HepG2 (cell line): ENCODE data around the gene SMARCC1. TPM values are rescaled to one million over a fixed set of nuclear protein-coding genes. Genes with fewer than 3 reads are reported as not detected.

ENCODE experiments used
- ELF1 ChIP-seq: sonication (generic); formaldehyde crosslinking; IDR thresholded peaks from 2 replicates; pipeline ENCODE4 v1.4.0; 2020; ENCODE audit warnings: missing genetic modification reagents
- ELF3 ChIP-seq: IDR thresholded peaks from 2 replicates; pipeline ENCODE4 v1.6.1; 2016; ENCODE audit warnings: missing genetic modification reagents, missing compliant biosample characterization
- FOXK1 ChIP-seq: sonication (generic); formaldehyde crosslinking; IDR thresholded peaks from 2 replicates; pipeline ENCODE4 v1.4.0; 2020; ENCODE audit warnings: low read depth, missing genetic modification reagents, borderline replicate concordance
- KLF6 ChIP-seq: IDR thresholded peaks from 2 replicates; pipeline ENCODE4 v1.8.0; 2016; ENCODE audit warnings: missing biosample characterization, missing genetic modification reagents
- NRL ChIP-seq: sonication (generic); formaldehyde crosslinking; IDR thresholded peaks from 2 replicates; pipeline ENCODE4 v1.5.0; 2020; ENCODE audit warnings: missing genetic modification reagents, mild to moderate bottlenecking, moderate library complexity, borderline replicate concordance
- PRDM15 ChIP-seq: sonication (generic); formaldehyde crosslinking; IDR thresholded peaks from 2 replicates; pipeline ENCODE4 v1.4.0; 2020; ENCODE audit warnings: missing genetic modification reagents
- SP1 ChIP-seq, 2 experiments: fragments of 450-650 bp in 1 of 2; sonication (generic) in 1 of 2; formaldehyde crosslinking in 1 of 2; IDR thresholded peaks; 2 replicates each; pipeline versions ENCODE4 v1.4.0 to v1.6.1; 2016 to 2020; ENCODE audit warnings: missing genetic modification reagents in 1 of 2
- SP4 ChIP-seq: sonication (generic); formaldehyde crosslinking; IDR thresholded peaks from 2 replicates; pipeline ENCODE4 v1.8.1; 2023; ENCODE audit warnings: mild to moderate bottlenecking, missing genetic modification reagents
- TCF12 ChIP-seq, 2 experiments: fragments of 450-650 bp in 1 of 2; sonication (generic) in 1 of 2; formaldehyde crosslinking in 1 of 2; IDR thresholded peaks; 2 replicates each; pipeline versions ENCODE4 v1.6.1 to v1.8.0; 2017 to 2022; ENCODE audit warnings: antibody characterized with exemption in 1 of 2, mild to moderate bottlenecking in 1 of 2, missing genetic modification reagents in 1 of 2, moderate library complexity in 1 of 2
- TFDP1 ChIP-seq: IDR thresholded peaks from 2 replicates; pipeline ENCODE4 v1.6.1; 2016; ENCODE audit warnings: missing compliant biosample characterization, missing genetic modification reagents, borderline replicate concordance
- TRIM24 ChIP-seq: sonication (generic); formaldehyde crosslinking; IDR thresholded peaks from 2 replicates; pipeline ENCODE4 v1.8.0; 2022; ENCODE audit warnings: mild to moderate bottlenecking, missing genetic modification reagents
- ZEB1 ChIP-seq: IDR thresholded peaks from 2 replicates; pipeline ENCODE4 v1.6.1; 2012; ENCODE audit warnings: mild to moderate bottlenecking, low read depth, inconsistent platforms; ENCODE audit not compliant: insufficient replicate concordance
- ZFX ChIP-seq: sonication (generic); formaldehyde crosslinking; IDR thresholded peaks from 2 replicates; pipeline ENCODE4 v1.4.0; 2020; ENCODE audit warnings: mild to moderate bottlenecking, low read depth, missing genetic modification reagents, moderate library complexity
- ZKSCAN1 ChIP-seq: fragments of 150-350 bp; IDR thresholded peaks from 2 replicates; pipeline ENCODE4 v1.6.1; 2014; ENCODE audit warnings: low read length
- ZNF510 ChIP-seq: sonication (generic); formaldehyde crosslinking; IDR thresholded peaks from 2 replicates; pipeline ENCODE4 v1.4.0; 2020; ENCODE audit warnings: low read depth, mild to moderate bottlenecking, missing genetic modification reagents
- ZNF562 ChIP-seq: sonication (generic); formaldehyde crosslinking; IDR thresholded peaks from 2 replicates; pipeline ENCODE4 v1.8.0; 2022; ENCODE audit warnings: missing genetic modification reagents, borderline replicate concordance
- ZNF674 ChIP-seq: sonication (generic); formaldehyde crosslinking; IDR thresholded peaks from 2 replicates; pipeline ENCODE4 v1.5.0; 2020; ENCODE audit warnings: low read depth, mild to moderate bottlenecking, missing genetic modification reagents
- ZNF703 ChIP-seq: sonication (generic); formaldehyde crosslinking; IDR thresholded peaks from 2 replicates; pipeline ENCODE4 v1.5.1; 2020; ENCODE audit warnings: missing genetic modification reagents, mild to moderate bottlenecking, moderate library complexity, borderline replicate concordance
- ZSCAN9 ChIP-seq: IDR thresholded peaks from 2 replicates; pipeline ENCODE4 v1.6.1; 2016; ENCODE audit warnings: borderline replicate concordance
- polyA plus RNA-seq, 8 experiments: library from polyadenylated mRNA; depleted of rRNA in 3 of 8; stranded (reverse) in 7 of 8; unstranded in 1 of 8; fragments of >200 nt; fragmentation: Illumina TruSeq in 4 of 8; extraction: Trizol in 4 of 8; gene quantifications; 2 replicates each; pipeline versions ENCODE4 v1.2.1 to v1.2.3, GENCODE V29; 2011 to 2016; ENCODE audit warnings: low read depth in 4 of 8, missing spikeins in 1 of 8, mixed read lengths in 1 of 8; ENCODE audit not compliant: insufficient read depth in 1 of 8
- total RNA-seq, 5 experiments: library from RNA; depleted of rRNA; stranded (reverse); fragments of >200 nt; fragmentation: Illumina TruSeq; extraction: Trizol; gene quantifications; 2 replicates each; pipeline ENCODE4 v1.2.3, GENCODE V29; 2016; ENCODE audit warnings: low read depth in 1 of 5
- TF ChIP-seq, protein P1 (sequence below): sonication (generic); formaldehyde crosslinking; IDR thresholded peaks from 2 replicates; pipeline ENCODE4 v1.8.0; 2022; ENCODE audit warnings: mild to moderate bottlenecking, missing genetic modification reagents, moderate library complexity
- TF ChIP-seq, protein P2 (sequence below): sonication (generic); formaldehyde crosslinking; IDR thresholded peaks from 2 replicates; pipeline ENCODE4 v1.8.0; 2022; ENCODE audit warnings: mild to moderate bottlenecking, missing genetic modification reagents, moderate library complexity
- TF ChIP-seq, protein P3 (sequence below): sonication (generic); formaldehyde crosslinking; IDR thresholded peaks from 2 replicates; pipeline ENCODE4 v1.5.1; 2020; ENCODE audit warnings: missing genetic modification reagents, mild to moderate bottlenecking, borderline replicate concordance

Gene SMARCC1
- total and polyA plus RNA-seq, 2 of the 13 experiments (the other 11 are each of a cell fraction or from before 2014, with no cell fraction given): 47.9 to 58.4 TPM

DNA sequence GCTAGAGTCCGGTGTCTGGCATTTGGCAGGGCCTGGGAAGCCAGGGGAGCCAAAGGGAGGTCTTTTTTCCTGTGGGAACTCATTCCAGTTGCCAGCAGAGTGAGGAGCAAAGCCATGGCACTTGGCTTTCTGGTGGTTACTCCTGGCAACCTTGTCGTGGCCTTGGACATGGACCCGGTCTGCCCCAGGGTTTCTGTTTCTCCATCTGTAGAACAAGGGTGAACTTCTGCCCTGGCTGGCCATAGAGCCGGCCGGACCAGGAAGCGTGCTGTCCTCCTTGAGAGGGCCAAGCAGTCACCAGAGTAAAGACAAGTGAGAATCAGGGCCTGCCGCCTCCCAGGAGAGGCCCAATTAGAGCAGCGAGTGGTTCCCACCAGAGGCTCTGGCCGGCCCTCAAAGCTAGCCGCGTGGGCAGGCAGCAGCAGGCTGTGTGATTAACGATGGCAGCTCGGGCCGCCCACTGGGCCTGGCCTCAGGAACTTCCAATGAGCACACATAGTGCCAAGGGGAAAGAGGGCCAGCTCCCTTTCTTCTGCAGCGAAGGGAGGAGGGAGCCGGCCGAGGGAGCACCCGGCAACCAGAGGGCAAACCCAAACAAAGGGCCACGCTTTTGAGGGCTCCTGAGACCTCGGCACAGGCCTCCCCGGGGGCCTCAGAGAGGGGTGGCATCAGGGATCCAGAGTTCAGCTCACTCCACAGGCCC lies 239.1 kb downstream of the SMARCC1 start (continued):
- TF ChIP-seq KLF6 (0 out of 2 replicates have a peak, but pooled peaks have one; percentile 42), TCF12 (IDR thresholded peaks at IDR 0.05) (no peak), TCF12 (CRISPR knock-in tag; IDR thresholded peaks at IDR 0.05) (no peak), ELF1 (peak; percentile 49; the same call in 1 of the 2 replicates), SP1 (IDR thresholded peaks at IDR 0.05) (no peak), SP1 (CRISPR knock-in tag; IDR thresholded peaks at IDR 0.05) (no peak), ZNF510 (CRISPR knock-in tag) (no peak), ZKSCAN1 (no peak), PRDM15 (CRISPR knock-in tag) (peak; percentile 84), TRIM24 (CRISPR knock-in tag) (no peak), ELF3 (0 out of 2 replicates have a peak, but pooled peaks have one; percentile 10), SP4 (CRISPR knock-in tag) (0 out of 2 replicates have a peak, but pooled peaks have one; percentile 32), ZEB1 (no peak), ZFX (CRISPR knock-in tag) (peak; percentile 79), ZNF674 (CRISPR knock-in tag) (no peak), FOXK1 (no peak), ZNF562 (no peak), ZSCAN9 (peak; percentile 68; the same call in 1 of the 2 replicates), NRL (peak; percentile 67; the same call in 1 of the 2 replicates), TFDP1 (CRISPR knock-in tag) (peak; percentile 45; the same call in 1 of the 2 replicates), ZNF703 (CRISPR knock-in tag) (no peak)
- TF ChIP-seq, protein P1, sequence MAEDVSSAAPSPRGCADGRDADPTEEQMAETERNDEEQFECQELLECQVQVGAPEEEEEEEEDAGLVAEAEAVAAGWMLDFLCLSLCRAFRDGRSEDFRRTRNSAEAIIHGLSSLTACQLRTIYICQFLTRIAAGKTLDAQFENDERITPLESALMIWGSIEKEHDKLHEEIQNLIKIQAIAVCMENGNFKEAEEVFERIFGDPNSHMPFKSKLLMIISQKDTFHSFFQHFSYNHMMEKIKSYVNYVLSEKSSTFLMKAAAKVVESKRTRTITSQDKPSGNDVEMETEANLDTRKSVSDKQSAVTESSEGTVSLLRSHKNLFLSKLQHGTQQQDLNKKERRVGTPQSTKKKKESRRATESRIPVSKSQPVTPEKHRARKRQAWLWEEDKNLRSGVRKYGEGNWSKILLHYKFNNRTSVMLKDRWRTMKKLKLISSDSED: no peak
- TF ChIP-seq, protein P2, sequence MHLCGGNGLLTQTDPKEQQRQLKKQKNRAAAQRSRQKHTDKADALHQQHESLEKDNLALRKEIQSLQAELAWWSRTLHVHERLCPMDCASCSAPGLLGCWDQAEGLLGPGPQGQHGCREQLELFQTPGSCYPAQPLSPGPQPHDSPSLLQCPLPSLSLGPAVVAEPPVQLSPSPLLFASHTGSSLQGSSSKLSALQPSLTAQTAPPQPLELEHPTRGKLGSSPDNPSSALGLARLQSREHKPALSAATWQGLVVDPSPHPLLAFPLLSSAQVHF: no peak
- TF ChIP-seq, protein P3, sequence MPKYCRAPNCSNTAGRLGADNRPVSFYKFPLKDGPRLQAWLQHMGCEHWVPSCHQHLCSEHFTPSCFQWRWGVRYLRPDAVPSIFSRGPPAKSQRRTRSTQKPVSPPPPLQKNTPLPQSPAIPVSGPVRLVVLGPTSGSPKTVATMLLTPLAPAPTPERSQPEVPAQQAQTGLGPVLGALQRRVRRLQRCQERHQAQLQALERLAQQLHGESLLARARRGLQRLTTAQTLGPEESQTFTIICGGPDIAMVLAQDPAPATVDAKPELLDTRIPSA: no peak
